ENCODE measurements around the gene LARP1B. TPM values are rescaled to one million over a fixed set of nuclear protein-coding genes. Genes with fewer than 3 reads are reported as not detected.

LARP1B gene
- total RNA-seq, 1 donor from 2014 or later, result 9.6 TPM

DNA sequence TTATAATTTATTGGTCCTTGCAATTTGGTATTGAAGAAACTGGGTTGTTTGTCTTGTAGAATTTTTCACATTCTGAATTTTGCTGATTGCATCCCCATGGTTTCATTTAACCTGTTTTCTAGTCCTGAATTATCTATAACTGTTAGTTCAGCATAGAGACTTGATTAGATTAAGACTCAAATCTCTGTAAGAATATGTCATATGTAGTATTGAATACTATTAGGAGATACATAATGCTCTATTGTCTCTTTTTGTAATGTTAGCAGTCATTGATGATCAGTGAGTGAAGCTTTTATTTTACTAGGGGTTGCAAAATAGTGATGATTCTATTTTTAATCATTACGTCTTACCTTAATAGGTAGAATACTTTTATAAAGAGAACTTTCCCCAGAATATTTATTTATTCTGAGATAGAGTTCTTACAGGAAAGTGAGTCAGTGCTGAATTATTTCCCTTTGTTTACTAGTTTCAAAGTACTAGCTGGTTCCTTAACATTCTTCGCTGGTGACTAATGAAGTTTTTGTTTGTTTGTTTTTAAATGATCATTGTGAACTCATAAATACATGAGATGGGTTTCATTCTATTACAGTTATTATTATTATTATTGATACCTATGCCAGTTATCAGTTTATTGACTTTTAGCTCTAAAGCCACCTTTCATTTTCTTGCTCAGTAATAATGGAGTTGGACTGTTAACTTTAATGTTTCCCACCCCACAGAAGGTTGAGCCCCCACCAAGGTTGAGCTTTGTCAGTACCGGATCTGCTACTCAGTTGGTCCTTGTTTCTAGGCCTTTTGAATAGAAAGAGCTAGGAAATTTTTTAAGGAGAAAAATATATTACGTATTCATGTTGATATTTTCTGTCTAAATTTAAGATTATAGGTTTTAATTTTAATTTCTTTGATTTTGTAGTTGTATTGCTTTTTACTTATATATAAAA is 102.3 kb downstream of the LARP1B start:
- TF ChIP-seq, protein P1, sequence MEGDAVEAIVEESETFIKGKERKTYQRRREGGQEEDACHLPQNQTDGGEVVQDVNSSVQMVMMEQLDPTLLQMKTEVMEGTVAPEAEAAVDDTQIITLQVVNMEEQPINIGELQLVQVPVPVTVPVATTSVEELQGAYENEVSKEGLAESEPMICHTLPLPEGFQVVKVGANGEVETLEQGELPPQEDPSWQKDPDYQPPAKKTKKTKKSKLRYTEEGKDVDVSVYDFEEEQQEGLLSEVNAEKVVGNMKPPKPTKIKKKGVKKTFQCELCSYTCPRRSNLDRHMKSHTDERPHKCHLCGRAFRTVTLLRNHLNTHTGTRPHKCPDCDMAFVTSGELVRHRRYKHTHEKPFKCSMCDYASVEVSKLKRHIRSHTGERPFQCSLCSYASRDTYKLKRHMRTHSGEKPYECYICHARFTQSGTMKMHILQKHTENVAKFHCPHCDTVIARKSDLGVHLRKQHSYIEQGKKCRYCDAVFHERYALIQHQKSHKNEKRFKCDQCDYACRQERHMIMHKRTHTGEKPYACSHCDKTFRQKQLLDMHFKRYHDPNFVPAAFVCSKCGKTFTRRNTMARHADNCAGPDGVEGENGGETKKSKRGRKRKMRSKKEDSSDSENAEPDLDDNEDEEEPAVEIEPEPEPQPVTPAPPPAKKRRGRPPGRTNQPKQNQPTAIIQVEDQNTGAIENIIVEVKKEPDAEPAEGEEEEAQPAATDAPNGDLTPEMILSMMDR (IDR thresholded peaks at IDR 0.05; ENCODE audit: unreplicated experiment), result no peak
- no peak overlapping the region for H3K4me3 Mint-ChIP-seq (ENCODE audit: unreplicated experiment)
- DNase-seq (ENCODE audit: low spot score), result no peak
- H3K36me3 Mint-ChIP-seq (ENCODE audit: low read depth, unreplicated experiment), result no peaks in the 10 kb centered on the region
- no peaks in the 10 kb centered on the region for H3K9me3 Mint-ChIP-seq (ENCODE audit: unreplicated experiment)
- peaks cover 13% of the 10 kb centered on the region for H3K4me1 Mint-ChIP-seq (ENCODE audit: unreplicated experiment)
- H3K27me3 Mint-ChIP-seq (ENCODE audit: unreplicated experiment), result no peaks in the 10 kb centered on the region
- H3K27ac Mint-ChIP-seq (ENCODE audit: unreplicated experiment), result peak overlapping the region; percentile 88

- H3K36me3 Mint-ChIP-seq (ENCODE audit: low read depth, unreplicated experiment), result no peaks in the 10 kb centered on the region
- H3K4me3 Mint-ChIP-seq (ENCODE audit: unreplicated experiment), result no peak overlapping the region
- DNase-seq (ENCODE audit: low spot score), result no peak
- H3K27me3 Mint-ChIP-seq (ENCODE audit: unreplicated experiment), result no peaks in the 10 kb centered on the region
- H3K27ac Mint-ChIP-seq (ENCODE audit: unreplicated experiment), result no peak overlapping the region
- peaks cover 12% of the 10 kb centered on the region for H3K4me1 Mint-ChIP-seq (ENCODE audit: unreplicated experiment)
- no peaks in the 10 kb centered on the region for H3K9me3 Mint-ChIP-seq (ENCODE audit: unreplicated experiment)
- TF ChIP-seq, protein P1 (IDR thresholded peaks at IDR 0.05; ENCODE audit: unreplicated experiment), result no peak
Observed at GRCh38 chr4:128166982-128167381, 105.9 kb downstream of the LARP1B start.

- H3K4me3 Mint-ChIP-seq (ENCODE audit: unreplicated experiment), result no peak overlapping the region
Observed at GRCh38 chr4:128168701-128169100, 107.6 kb downstream of the LARP1B start.

GRCh38 chr4:128169245-128169644 is 108.1 kb downstream of the LARP1B start:
- Mint-ChIP-seq H3K4me3 (ENCODE audit: unreplicated experiment) (no peak overlapping the region), H3K9me3 (ENCODE audit: unreplicated experiment) (no peaks in the 10 kb centered on the region), H3K27me3 (ENCODE audit: unreplicated experiment) (no peaks in the 10 kb centered on the region), H3K4me1 (ENCODE audit: unreplicated experiment) (no peaks in the 10 kb centered on the region), H3K36me3 (ENCODE audit: low read depth, unreplicated experiment) (no peaks in the 10 kb centered on the region), H3K27ac (ENCODE audit: unreplicated experiment) (no peak overlapping the region)
- TF ChIP-seq, protein P1 (IDR thresholded peaks at IDR 0.05; ENCODE audit: unreplicated experiment), result no peak
- no peak for DNase-seq (ENCODE audit: low spot score)

More at GRCh38 chr4:128168701-128169100, 107.6 kb downstream of the LARP1B start:
- TF ChIP-seq, protein P1 (IDR thresholded peaks at IDR 0.05; ENCODE audit: unreplicated experiment), result no peak
- no peaks in the 10 kb centered on the region for H3K27me3 Mint-ChIP-seq (ENCODE audit: unreplicated experiment)
- no peak for DNase-seq (ENCODE audit: low spot score)
- no peaks in the 10 kb centered on the region for H3K4me1 Mint-ChIP-seq (ENCODE audit: unreplicated experiment)
- H3K27ac Mint-ChIP-seq (ENCODE audit: unreplicated experiment), result no peak overlapping the region
- no peaks in the 10 kb centered on the region for H3K36me3 Mint-ChIP-seq (ENCODE audit: low read depth, unreplicated experiment)
- no peaks in the 10 kb centered on the region for H3K9me3 Mint-ChIP-seq (ENCODE audit: unreplicated experiment)

DNA sequence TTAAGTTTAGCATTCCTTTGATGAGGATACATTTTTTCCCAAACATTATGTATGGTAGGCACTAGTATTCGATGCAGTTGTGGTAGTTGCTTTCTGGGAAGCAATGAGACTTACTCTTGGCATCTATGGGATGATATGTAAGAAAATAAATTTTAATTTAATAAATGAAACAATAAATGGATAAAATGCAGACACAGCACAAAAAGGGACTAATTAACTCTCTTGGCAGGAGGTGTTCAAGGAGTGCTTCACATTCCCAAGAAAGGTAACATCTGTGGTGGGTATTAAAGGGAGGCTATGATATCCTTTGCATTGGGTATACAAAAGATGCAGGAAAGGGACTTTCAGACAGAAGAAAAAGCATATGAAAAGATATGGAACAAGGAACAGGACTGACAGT is 115.5 kb downstream of the LARP1B start:
- Mint-ChIP-seq H3K27ac (ENCODE audit: unreplicated experiment) (no peak overlapping the region), H3K4me1 (ENCODE audit: unreplicated experiment) (no peaks in the 10 kb centered on the region)
- TF ChIP-seq, protein P1 (IDR thresholded peaks at IDR 0.05; ENCODE audit: unreplicated experiment), result no peak

More for the DNA sequence above, 115.5 kb downstream of the LARP1B start:
- no peak overlapping the region for H3K4me3 Mint-ChIP-seq (ENCODE audit: unreplicated experiment)
- no peaks in the 10 kb centered on the region for H3K9me3 Mint-ChIP-seq (ENCODE audit: unreplicated experiment)
- no peaks in the 10 kb centered on the region for H3K27me3 Mint-ChIP-seq (ENCODE audit: unreplicated experiment)
- no peak for DNase-seq (ENCODE audit: low spot score)
- no peaks in the 10 kb centered on the region for H3K36me3 Mint-ChIP-seq (ENCODE audit: low read depth, unreplicated experiment)
